Cardiac muscle cell (in vitro differentiated cells and primary cell): Measurements from ENCODE around the gene FASTKD1. TPM values are rescaled to one million over a fixed set of nuclear protein-coding genes. Genes with fewer than 3 reads are reported as not detected.
"Not testable (repeated sequence)": the region's sequence is repeated elsewhere in the genome, so short reads cannot be mapped to it uniquely, and the experiment has no call there.

Experiments
- DNase-seq, 2 donors: peaks; one replicate each; pipeline versions ENCODE4 v3.0.0 to v3.0.0-alpha.2; 2010 to 2017; ENCODE audit warnings: low read depth in 1 of 2, low spot score in 1 of 2
- H3K27ac ChIP-seq: fragments of 200-600 bp; sonication (generic); 2 replicates; pipeline ENCODE4 v1.5.1; 2016
- H3K27me3 ChIP-seq: fragments of 200-600 bp; sonication (generic); 2 replicates; pipeline ENCODE4 v1.6.0; 2016; ENCODE audit warnings: control low read depth
- H3K36me3 ChIP-seq: fragments of 200-600 bp; sonication (generic); 2 replicates; pipeline ENCODE4 v1.5.1; 2016; ENCODE audit warnings: control low read depth
- H3K4me1 ChIP-seq: fragments of 200-600 bp; sonication (generic); 2 replicates; pipeline ENCODE4 v1.8.1; 2017; ENCODE audit warnings: low read depth, mild to moderate bottlenecking, mixed run types
- H3K4me3 ChIP-seq: fragments of 200-600 bp; sonication (generic); 2 replicates; pipeline ENCODE4 v1.5.1; 2016; ENCODE audit warnings: mild to moderate bottlenecking
- H3K9me3 ChIP-seq: fragments of 200-600 bp; sonication (generic); 2 replicates; pipeline ENCODE4 v1.5.1; 2017; ENCODE audit warnings: low read depth, mild to moderate bottlenecking, control low read depth
- CTCF ChIP-seq: IDR thresholded peaks from 2 replicates; pipeline ENCODE4 v1.5.1; 2012; ENCODE audit warnings: low read depth, mild to moderate bottlenecking, low read length
- polyA plus RNA-seq: library from polyadenylated mRNA; unstranded; fragments of >200 nt; fragmentation: Nextera tagmentation; extraction: Ambion mirVana; gene quantifications from 2 replicates; pipeline ENCODE4 v1.2.1, GENCODE V29; 2016
- total RNA-seq: library from RNA; depleted of rRNA; stranded (reverse); fragments of >200 nt; gene quantifications from 2 replicates; pipeline ENCODE4 v1.2.3, GENCODE V29; 2016

Gene FASTKD1, protein sequence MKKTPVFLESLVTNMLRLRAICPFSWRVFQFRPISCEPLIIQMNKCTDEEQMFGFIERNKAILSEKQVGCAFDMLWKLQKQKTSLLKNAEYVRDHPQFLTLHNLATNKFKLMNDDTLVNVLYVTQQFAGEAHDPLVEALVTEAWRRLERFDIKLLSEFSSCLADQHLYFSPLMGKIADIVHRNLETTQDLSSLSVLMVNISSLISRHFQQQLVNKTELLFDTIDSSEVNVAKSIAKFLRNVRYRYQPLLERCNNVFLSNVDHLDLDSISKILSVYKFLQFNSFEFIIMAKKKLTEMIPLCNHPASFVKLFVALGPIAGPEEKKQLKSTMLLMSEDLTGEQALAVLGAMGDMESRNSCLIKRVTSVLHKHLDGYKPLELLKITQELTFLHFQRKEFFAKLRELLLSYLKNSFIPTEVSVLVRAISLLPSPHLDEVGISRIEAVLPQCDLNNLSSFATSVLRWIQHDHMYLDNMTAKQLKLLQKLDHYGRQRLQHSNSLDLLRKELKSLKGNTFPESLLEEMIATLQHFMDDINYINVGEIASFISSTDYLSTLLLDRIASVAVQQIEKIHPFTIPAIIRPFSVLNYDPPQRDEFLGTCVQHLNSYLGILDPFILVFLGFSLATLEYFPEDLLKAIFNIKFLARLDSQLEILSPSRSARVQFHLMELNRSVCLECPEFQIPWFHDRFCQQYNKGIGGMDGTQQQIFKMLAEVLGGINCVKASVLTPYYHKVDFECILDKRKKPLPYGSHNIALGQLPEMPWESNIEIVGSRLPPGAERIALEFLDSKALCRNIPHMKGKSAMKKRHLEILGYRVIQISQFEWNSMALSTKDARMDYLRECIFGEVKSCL
- total RNA-seq = 27.8 and 41.3 TPM in 2 replicates
- 61.4 and 62.4 TPM in 2 replicates for polyA plus RNA-seq

GRCh38 chr2:169573160-169573973, at the start of gene FASTKD1:
TSS of gene FASTKD1 (minus strand) at chr2:169573865. CDS start at chr2:169572029, 1,836 bp downstream.
- TF ChIP-seq CTCF = no peak

GRCh38 chr2:169623235-169623634, 49.6 kb upstream of the FASTKD1 start:
- DNase-seq = no peak
- no peak overlapping the region for H3K27ac ChIP-seq
- no peaks in the 10 kb centered on the region for H3K9me3 ChIP-seq
- no peaks in the 10 kb centered on the region for H3K27me3 ChIP-seq
- H3K4me1 ChIP-seq = no peaks in the 10 kb centered on the region
- H3K36me3 ChIP-seq = peaks cover 17% of the 10 kb centered on the region
- H3K4me3 ChIP-seq = no peak overlapping the region
- TF ChIP-seq CTCF = no peak

More at GRCh38 chr2:169573160-169573973, at the start of gene FASTKD1:
- peaks cover 4% of the 10 kb centered on the region for H3K36me3 ChIP-seq
- peak within 1 kb of the TSS; percentile 89 for H3K27ac ChIP-seq
- DNase-seq = peak; percentile 89 to 93
- no peaks in the 10 kb centered on the region for H3K27me3 ChIP-seq
- H3K4me1 ChIP-seq = peaks cover 24% of the 10 kb centered on the region
- no peaks in the 10 kb centered on the region for H3K9me3 ChIP-seq
- peak within 1 kb of the TSS; percentile 49 for H3K4me3 ChIP-seq

GRCh38 chr2:169620509-169620908, 46.8 kb upstream of the FASTKD1 start:
- Histone ChIP-seq H3K36me3 (peaks cover 18% of the 10 kb centered on the region), H3K27me3 (no peaks in the 10 kb centered on the region), H3K4me3 (no peak overlapping the region), H3K4me1 (no peaks in the 10 kb centered on the region), H3K9me3 (no peaks in the 10 kb centered on the region), H3K27ac (no peak overlapping the region)
- no peak for TF ChIP-seq CTCF
- no peak for DNase-seq

- Histone ChIP-seq H3K4me1 (no peaks in the 10 kb centered on the region), H3K27me3 (no peaks in the 10 kb centered on the region), H3K4me3 (no peak overlapping the region), H3K9me3 (no peaks in the 10 kb centered on the region), H3K36me3 (peaks cover 20% of the 10 kb centered on the region), H3K27ac (no peak overlapping the region)
- peak in 1 of 2 donors; percentile 4 for DNase-seq
- TF ChIP-seq CTCF = no peak
Observed at GRCh38 chr2:169619946-169620345, 46.3 kb upstream of the FASTKD1 start.

GRCh38 chr2:169615982-169616381, 42.3 kb upstream of the FASTKD1 start:
- H3K4me3 ChIP-seq, DNase-seq, H3K4me1 ChIP-seq, H3K27ac ChIP-seq, H3K9me3 ChIP-seq, H3K27me3 ChIP-seq: not testable (repeated sequence)
- H3K36me3 ChIP-seq = peaks cover 47% of the 10 kb centered on the region
